CD4-positive, alpha-beta T cell treated with Interleukin-6 at 100 ng/mL for 8 hours (primary cell): ENCODE results near the gene PGC.
A peak's percentile ranks its signal among the peaks of the same experiment; 100 is the strongest.

ENCODE experiments used
- DNase-seq: peaks from one replicate; pipeline ENCODE4 v3.0.0-alpha.2; 2020; ENCODE audit warnings: mixed read lengths, low spot score

The PGC gene

GRCh38 chr6:41714556-41715273 is 32.5 kb downstream of the PGC start:
- DNase-seq: no peak

GRCh38 chr6:41713650-41714291 is 33.4 kb downstream of the PGC start:
- DNase-seq: no peak

DNA sequence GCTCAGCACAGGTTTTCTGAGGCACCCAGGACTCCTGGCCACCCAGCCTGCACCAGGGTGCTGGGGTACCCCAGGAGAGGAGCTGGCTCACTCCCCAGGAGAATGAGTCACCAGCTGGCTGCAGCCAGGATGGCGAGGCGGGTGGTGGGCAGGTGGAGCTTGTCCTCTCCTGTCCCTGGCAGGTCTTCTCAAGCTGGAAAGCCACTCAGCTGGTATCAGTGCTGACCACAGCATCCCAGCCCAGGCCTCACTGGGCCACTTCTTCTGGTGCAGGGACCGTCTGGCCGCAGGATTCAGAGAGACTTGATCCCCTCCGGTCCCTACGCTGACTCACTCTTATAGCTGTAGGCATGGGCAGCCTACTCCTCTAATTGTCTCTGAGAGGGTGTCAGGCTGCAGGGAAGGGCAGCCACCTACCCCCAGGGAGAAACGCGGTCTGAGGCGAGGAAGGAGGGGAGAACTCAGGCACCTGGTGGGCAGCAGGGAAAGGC is 34.0 kb downstream of the PGC start:
- DNase-seq: no peak

- DNase-seq: no peak
These were observed 34.5 kb downstream of the PGC start for GRCh38 chr6:41712651-41713103.

DNA sequence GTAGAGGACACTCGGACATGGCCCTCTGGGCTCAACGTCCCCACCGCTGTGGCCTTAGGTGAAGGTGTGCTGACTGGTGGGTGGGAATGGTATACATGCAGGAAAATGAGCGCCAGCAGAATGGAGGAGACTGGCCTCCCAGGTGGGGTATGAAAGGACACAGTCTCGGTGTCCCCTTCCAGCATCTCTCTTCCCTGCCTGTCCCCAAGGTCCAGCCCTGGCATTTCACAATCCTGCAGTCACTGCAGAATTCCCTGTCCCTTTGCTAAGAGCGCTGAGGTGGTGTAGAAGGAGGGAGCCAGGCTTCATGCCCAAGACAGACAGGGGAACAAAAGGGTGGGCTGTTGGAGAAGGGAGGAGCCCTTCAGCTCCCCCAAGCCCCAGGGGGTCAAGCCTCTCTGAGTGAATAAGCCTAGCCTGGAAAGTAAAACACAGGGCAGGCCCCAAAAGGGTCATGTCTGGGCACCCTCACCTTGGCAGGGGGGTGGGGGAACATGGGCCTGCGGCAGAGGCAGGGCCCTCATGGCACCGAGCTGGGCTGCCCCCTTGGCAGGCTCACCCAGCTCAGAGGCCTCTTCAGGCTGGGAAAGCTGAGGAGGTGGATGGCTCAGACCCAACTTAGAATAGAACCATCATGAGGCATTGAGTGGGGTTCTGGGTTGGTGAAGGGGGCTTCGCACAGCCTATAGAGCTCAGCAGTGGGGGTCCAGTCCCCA is 35.7 kb downstream of the PGC start:
- DNase-seq: no peak

- DNase-seq: no peak
These were observed 37.8 kb downstream of the PGC start for GRCh38 chr6:41709375-41709774.

DNA sequence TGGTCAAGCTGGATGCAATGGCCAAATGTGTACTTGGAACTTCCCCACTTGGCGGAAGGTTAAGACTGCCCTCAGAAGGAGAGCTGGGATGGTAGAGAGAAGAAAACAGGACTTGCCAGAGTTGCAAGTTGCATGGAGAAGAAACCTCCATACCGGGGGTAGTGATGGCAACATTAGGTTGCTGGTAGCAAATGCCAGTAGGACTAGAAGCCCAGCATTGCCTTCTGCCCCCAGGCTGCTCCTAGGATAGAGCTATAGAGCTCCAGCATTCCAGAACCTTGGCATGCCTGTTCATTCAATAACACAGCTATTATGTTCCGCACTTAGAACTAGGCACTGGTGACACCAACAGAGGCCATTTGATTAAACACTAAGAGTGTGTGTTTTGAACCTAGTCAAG is 38.3 kb downstream of the PGC start:
- DNase-seq: no peak

DNA sequence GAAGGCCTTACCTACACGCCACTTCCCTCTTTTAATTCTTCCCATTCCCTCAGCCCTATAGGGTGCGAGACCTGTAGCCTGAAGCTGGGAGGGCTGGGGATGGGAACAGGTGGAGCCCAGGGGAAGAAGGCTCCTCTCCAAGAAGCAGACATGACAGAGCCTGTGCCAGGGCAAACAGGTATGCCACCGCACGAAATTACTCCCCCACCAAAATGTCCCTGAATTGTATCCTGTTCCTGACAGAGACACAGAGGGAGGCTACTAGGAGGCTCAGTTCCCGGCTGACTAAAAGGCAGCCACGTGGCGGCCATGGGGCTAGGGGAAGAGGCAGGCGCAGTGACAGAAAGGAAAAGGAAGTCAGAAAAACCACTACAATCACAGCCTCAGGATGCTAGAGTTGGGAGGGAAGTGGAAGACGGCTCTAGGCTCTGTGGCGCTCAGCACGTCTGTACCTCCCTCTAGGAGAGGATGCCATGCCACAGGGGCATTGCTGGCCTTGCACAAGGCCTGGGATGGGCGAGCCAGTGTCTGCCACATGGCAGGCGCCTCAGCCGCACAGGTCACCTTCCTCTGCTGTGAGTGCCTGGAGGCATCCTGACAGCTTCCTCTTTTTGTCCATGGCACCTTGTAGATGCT is 39.5 kb downstream of the PGC start:
- peak; percentile 60 for DNase-seq

DNA sequence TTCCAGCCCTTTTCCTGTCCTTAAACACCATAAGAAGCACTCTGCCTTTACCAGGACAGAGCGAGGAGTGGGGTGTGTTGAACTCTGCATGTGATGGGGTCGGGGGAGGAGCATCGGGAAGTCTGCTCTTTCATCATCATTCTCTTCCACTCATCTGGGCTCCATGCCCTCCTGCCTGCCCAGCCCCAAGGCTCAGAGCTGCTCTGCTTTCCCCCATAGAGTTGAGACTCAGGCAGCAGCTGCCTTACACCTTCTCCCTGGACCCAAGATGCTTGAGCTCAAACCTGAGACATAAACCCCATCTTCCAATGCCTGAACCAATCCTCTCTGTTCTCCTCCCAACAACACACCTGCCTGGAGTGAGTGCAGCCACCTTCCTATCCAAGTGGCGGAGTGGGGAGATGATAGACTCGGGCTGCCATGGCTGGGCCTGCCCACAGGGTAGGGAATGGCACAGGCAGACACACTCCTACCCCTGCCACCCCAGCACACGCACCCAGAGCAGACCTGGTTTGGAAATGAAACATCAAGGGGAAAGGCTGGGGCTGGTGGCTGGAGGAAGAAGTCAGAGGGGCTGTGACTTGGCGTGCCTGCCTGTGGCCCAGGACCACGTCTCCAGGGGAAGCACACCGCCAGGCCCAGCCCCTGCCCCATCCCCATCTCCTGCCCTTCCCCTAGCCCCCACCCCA is 40.2 kb downstream of the PGC start:
- no peak for DNase-seq

GRCh38 chr6:41705996-41706835 is 41.0 kb downstream of the PGC start:
- DNase-seq: peak; percentile 31

DNA sequence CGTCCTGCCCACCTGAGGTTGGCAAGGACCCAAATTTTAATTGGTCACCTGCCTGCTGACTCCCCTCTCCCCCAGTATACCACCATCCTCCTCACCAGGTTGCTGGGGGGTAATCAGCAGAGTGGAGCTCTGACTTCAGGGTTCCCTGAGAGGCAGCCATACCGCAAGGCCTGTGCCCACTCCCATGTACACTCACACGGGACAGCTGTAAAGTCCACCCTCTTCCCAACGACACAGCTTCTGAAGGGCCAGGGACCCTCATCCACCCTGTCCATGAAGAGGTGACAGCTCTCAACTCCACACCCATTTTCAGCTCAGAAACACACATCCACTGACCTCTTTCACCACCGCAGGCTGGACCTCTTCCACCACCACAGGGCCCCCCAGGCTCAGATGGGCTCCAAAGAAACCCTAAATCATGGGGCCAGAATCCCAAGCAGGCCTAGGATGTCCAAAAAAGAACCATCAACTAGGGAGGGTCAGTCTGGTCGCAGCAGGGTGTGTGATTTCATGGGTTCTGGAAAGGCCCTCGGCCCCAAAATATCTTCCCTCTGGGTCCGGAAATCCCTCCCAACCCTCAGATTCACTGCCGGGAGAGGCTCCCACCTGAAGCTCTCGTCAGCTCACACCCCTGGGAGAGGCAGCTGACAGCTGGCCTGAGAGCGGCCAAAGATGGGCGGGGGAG is 41.7 kb downstream of the PGC start:
- no peak for DNase-seq

- no peak for DNase-seq
These were observed 42.4 kb downstream of the PGC start for GRCh38 chr6:41704656-41705310.

GRCh38 chr6:41704028-41704427 is 43.2 kb downstream of the PGC start:
- DNase-seq: no peak

- no peak for DNase-seq
These were observed 44.3 kb downstream of the PGC start for GRCh38 chr6:41702771-41703494.

- no peak for DNase-seq
These were observed 45.0 kb downstream of the PGC start for GRCh38 chr6:41702089-41702745.

- DNase-seq: no peak
These were observed 46.5 kb downstream of the PGC start for GRCh38 chr6:41700463-41701347.

DNA sequence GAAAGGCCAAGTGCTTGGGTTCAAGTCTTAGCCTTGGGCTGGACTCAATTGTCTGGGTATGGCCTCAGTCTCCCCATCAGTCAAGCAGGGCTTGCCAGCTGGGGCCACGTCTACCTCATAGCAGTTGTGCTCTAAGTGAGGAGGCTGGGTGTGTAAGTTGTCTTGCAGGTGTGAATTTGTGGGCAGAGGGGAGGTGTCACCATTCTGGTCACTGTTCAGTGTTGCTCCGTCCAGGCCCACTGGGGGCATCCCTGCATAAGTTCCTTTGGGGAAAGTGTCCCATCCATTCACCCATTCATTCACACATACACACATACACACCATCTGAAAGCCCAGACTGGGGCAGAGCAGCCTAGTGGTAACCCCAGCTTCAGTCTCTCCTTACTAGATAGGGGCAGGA is 48.1 kb downstream of the PGC start:
- DNase-seq: no peak
